Pancreas (tissue), 10 donors: ENCODE results near the gene STK10. TPM values are rescaled to one million over a fixed set of nuclear protein-coding genes. Genes with fewer than 3 reads are reported as not detected.
A peak's percentile ranks its signal among the peaks of the same experiment; 100 is the strongest.
"Not testable (repeated sequence)": the region's sequence is repeated elsewhere in the genome, so short reads cannot be mapped to it uniquely, and the experiment has no call there.

ENCODE experiments used
- ATAC-seq, 4 donors: fragments of 200-7000 bp; cut with Tn5 transposase; one replicate each; pipeline versions ENCODE4 v1.8.0 to v1.9.1; 2020; ENCODE audit warnings: mild to moderate bottlenecking in 4 of 4, moderate library complexity in 4 of 4
- DNase-seq, 6 donors: peaks; one replicate each; pipeline ENCODE4 v3.0.0-alpha.2; 2020
- FAIRE-seq: peaks from 2 replicates; lab custom pipeline; 2012; peaks lifted over from hg19 to GRCh38; lab: Jason Lieb, UNC
- H3K27ac ChIP-seq, 4 donors: fragments of 200-600 bp; sonication (generic); 1 replicate in 3 of 4; 2 replicates in 1 of 4; pipeline versions ENCODE4 v1.5.0 to v1.8.0; 2020
- H3K27me3 ChIP-seq, 4 donors: fragments of 200-600 bp; one replicate each; pipeline ENCODE4 v1.8.0; 2021
- H3K36me3 ChIP-seq, 3 donors: fragments of 200-600 bp; sonication (generic) in 1 of 3; one replicate each; pipeline versions ENCODE4 v1.5.0 to v1.8.0; 2020 to 2021
- H3K4me1 ChIP-seq, 3 donors: fragments of 200-600 bp; one replicate each; pipeline ENCODE4 v1.8.0; 2021
- H3K4me3 ChIP-seq, 4 donors: fragments of 200-600 bp; sonication (generic) in 2 of 4; one replicate each; pipeline versions ENCODE4 v1.5.0 to v1.8.0; 2020 to 2021
- H3K9me3 ChIP-seq, 4 donors: fragments of 200-600 bp; one replicate each; pipeline ENCODE4 v1.8.0; 2021
- WGBS, 2 donors: extraction: QIAGEN DNeasy Blood & Tissue Kit; methylation state at CpG; one replicate each; pipeline ENCODE4 v1.1.7; 2013; 5-methylcytosine and 5-hydroxymethylcytosine counted together
- intact Hi-C, 3 donors: fragments of 100-400 bp; cut with DNase I; formaldehyde crosslinking; loops; one replicate each; pipeline versions ENCODE4 v1.11.1 to v1.14.2; 2022
- polyA plus RNA-seq, 2 donors: library from polyadenylated mRNA; stranded (reverse); fragments of 200-250 nt; gene quantifications; one replicate each; pipeline ENCODE4 v1.2.3, GENCODE V29; 2013
- total RNA-seq, 6 donors: library from RNA; stranded (reverse); fragmentation: NEBNext Ultra II Directional in 4 of 6; extraction: Animal tissue kit (Norgen Biotek cat#: 25700) in 4 of 6; gene quantifications; one replicate each; pipeline versions ENCODE4 v1.2.1 to v1.2.4, GENCODE V29; 2021 to 2023
- TF ChIP-seq, protein P1 (sequence below), 4 donors: fragments of 200-600 bp; sonication (generic) in 3 of 4; IDR thresholded peaks; one replicate each; pipeline versions ENCODE4 v1.5.0 to v1.8.0; 2021; ENCODE audit warnings: antibody characterized with exemption in 4 of 4
- donor health status: healthy with polysubstance abuse.
- donor health status: DM: no; HTN: no; CAD: no; lungs with moderate emphysema.
- donor health status: DM: no; HTN: no; CAD: no.
- donor health status: control.
- donor health status: control.
- donor health status: Bipolar disorder and iron deficiency.
- donor health status: DM: yes; HTN: yes; CAD: no.
- donor health status: DM: no; HTN: no; CAD: no.
- donor health status: DM: no; HTN: no; CAD: no.
- donor health status: DM: yes; HTN: yes; CAD: no.

The STK10 gene
- total and polyA plus RNA-seq, 8 donors = 4.1 to 16.3 (median 7.3) TPM

DNA sequence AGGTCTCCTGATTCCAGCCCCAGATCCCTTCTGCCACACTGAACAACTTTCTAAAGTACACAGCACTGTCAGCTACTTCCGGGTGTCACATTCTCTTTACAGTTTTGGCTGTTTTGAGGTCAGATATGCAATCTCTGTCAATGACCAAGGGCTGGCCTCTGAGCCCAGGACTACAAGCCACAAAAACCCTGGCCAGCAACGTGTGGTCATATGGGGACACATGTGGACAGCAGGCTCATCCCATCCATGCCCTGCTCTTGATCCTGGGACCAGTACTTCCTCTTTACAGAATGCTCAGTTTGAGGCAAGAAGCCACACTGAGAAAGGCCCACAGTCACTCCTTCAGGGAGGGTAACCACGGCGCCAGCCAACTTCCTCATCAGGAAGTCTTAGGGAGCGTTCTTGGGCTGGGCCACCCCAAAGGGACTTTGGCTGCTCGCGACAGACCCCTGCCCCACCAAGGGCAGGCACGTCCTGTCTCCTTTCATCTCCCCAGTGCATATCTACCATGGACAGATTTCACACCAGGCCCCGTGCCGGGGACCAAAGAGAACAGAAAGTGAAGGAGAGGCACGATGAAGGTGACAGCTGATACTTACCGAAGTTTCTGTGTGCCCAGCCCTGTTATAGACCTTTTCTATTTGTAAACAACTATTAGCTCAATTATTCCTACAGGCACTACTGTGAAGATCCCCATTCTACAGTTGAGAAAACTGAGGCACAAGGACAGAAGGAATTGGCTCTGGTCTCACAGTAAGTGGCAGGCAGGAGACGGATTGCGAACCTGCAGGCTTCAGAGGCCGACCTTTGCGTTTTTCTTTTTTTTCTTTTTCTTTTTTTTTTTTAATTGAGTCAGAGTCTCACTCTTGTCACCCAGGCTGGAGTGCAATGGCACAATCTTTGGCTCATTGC lies 37.3 kb downstream of the STK10 start:
- FAIRE-seq = no peak
- DNase-seq = peak in 1 of 6 donors; percentile 58
- H3K4me1 ChIP-seq = no peaks in the 10 kb centered on the region
- WGBS, 2 donors = 80 to 86% methylated on average over 16 of the region's 16 CpGs
- H3K27ac ChIP-seq = peak overlapping the region in 2 of 4 donors; percentile 27 to 33
- no peaks in the 10 kb centered on the region for H3K36me3 ChIP-seq
- intact Hi-C loops = no loop called here
- ATAC-seq = peak in 3 of 4 donors; percentile 47 to 82 (median 75)
- no peaks in the 10 kb centered on the region for H3K9me3 ChIP-seq
- TF ChIP-seq, protein P1, sequence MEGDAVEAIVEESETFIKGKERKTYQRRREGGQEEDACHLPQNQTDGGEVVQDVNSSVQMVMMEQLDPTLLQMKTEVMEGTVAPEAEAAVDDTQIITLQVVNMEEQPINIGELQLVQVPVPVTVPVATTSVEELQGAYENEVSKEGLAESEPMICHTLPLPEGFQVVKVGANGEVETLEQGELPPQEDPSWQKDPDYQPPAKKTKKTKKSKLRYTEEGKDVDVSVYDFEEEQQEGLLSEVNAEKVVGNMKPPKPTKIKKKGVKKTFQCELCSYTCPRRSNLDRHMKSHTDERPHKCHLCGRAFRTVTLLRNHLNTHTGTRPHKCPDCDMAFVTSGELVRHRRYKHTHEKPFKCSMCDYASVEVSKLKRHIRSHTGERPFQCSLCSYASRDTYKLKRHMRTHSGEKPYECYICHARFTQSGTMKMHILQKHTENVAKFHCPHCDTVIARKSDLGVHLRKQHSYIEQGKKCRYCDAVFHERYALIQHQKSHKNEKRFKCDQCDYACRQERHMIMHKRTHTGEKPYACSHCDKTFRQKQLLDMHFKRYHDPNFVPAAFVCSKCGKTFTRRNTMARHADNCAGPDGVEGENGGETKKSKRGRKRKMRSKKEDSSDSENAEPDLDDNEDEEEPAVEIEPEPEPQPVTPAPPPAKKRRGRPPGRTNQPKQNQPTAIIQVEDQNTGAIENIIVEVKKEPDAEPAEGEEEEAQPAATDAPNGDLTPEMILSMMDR (IDR thresholded peaks at IDR 0.05) = no peak
- H3K4me3 ChIP-seq = no peak overlapping the region
- no peaks in the 10 kb centered on the region for H3K27me3 ChIP-seq

DNA sequence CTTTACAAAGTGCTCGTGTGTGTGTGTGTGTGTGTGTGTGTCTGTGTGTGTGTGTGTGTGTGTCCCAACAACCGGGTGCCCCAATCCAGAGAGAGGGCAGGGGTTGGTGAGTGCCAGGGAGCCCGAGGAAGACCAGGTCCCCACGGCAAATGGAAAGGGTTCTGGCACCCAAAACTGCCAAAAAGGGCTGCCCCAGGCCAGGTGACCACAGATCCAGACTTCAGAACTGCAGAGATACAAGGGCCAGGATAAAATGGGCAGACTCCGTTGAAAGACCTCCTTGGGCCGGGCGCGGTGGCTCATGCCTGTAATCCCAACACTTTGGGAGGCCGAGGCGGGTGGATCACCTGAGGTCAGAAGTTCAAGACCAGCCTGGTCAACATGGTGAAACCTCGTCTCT lies 38.5 kb downstream of the STK10 start:
- 92 to 93% methylated on average over 9 to 11 of the region's 11 CpGs for WGBS, 2 donors
- H3K4me1 ChIP-seq, ATAC-seq, H3K27me3 ChIP-seq, DNase-seq, FAIRE-seq, H3K36me3 ChIP-seq, H3K4me3 ChIP-seq, H3K27ac ChIP-seq, H3K9me3 ChIP-seq, intact Hi-C loops: not testable (repeated sequence)

DNA sequence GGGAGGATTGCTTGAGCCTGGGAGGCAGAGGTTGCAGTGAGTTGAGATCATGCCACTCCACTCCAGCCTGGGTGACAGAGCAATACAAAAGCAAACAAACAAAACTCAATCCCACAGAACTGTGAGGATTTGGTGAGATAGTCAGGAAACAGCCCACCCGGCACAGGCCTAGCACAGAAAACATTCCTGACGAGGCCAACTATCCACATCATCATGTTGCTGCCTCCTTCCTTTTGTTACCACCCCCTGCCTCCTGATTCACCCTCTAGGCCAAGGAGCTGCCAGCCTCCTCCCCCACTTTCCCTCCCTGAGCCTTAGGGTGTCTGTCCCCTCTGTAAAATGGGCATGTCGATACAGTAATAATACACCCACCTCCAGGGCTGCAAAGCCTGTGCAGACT lies 39.0 kb downstream of the STK10 start:
- no peak for FAIRE-seq
- TF ChIP-seq, protein P1 (IDR thresholded peaks at IDR 0.05) = no peak
- no peak overlapping the region for H3K27ac ChIP-seq

DNA sequence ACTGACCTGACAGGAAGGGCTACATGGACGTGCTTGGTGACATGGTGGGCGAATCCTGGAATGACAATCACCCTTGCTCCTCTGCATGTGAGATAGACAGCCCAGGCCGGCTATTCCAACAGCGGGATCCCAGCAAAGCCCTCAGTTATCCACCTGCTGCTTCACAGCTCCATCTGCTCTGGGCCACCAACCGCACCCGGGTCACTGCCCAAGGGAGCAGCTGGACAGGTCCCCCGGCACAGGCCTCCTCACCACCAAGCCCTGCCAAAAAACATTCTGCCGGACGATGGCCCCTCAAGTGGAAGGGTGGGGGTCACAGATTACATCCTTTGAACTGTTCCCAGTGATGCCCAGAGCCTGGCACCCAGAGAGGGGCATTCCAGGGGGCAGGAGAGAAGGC lies 39.6 kb downstream of the STK10 start:
- intact Hi-C loops = no loop called here
- no peak for ATAC-seq

More for the DNA sequence above, 39.0 kb downstream of the STK10 start:
- H3K36me3 ChIP-seq = no peaks in the 10 kb centered on the region
- no peak overlapping the region for H3K4me3 ChIP-seq
- no peaks in the 10 kb centered on the region for H3K9me3 ChIP-seq
- intact Hi-C loops = no loop called here
- 93 to 96% methylated on average over 3 of the region's 3 CpGs for WGBS, 2 donors
- ATAC-seq (no peak), DNase-seq (peak in 1 of 6 donors; percentile 6)
- no peaks in the 10 kb centered on the region for H3K27me3 ChIP-seq
- no peaks in the 10 kb centered on the region for H3K4me1 ChIP-seq

DNA sequence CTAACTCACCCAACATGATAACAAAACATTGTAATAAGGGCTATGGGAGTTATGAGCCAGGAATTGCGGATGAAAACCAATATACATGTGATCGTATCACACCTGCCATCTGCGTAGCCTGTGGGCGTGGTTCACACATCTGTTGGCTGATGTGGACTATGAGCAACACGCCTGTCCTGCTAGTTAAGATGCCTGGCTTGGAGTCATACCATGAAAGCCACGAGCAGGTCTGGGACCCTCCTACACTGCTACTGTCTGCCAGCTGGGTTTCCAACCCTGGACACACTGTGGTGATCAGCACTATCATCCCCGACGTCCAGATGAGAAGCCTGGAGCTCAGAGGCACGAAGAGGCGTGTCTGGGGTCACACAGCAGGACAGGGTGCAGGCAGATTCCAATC lies 40.2 kb downstream of the STK10 start:
- DNase-seq (no peak), FAIRE-seq (no peak), ATAC-seq (no peak)
- H3K4me3 ChIP-seq = no peak overlapping the region
- no peaks in the 10 kb centered on the region for H3K4me1 ChIP-seq
- H3K27ac ChIP-seq = no peak overlapping the region
- H3K27me3 ChIP-seq = no peaks in the 10 kb centered on the region
- intact Hi-C loops = no loop called here
- 88 to 91% methylated on average over 10 of the region's 10 CpGs for WGBS, 2 donors
- TF ChIP-seq, protein P1 (IDR thresholded peaks at IDR 0.05) = no peak
- no peaks in the 10 kb centered on the region for H3K36me3 ChIP-seq
- H3K9me3 ChIP-seq = no peaks in the 10 kb centered on the region

More for the DNA sequence above, 39.6 kb downstream of the STK10 start:
- no peak for DNase-seq
- 90 to 95% methylated on average over 9 of the region's 9 CpGs for WGBS, 2 donors
- no peak overlapping the region for H3K4me3 ChIP-seq
- H3K27ac ChIP-seq = no peak overlapping the region
- H3K36me3 ChIP-seq = no peaks in the 10 kb centered on the region
- H3K4me1 ChIP-seq = no peaks in the 10 kb centered on the region
- TF ChIP-seq, protein P1 (IDR thresholded peaks at IDR 0.05) = no peak
- FAIRE-seq = no peak
- H3K9me3 ChIP-seq = no peaks in the 10 kb centered on the region
- H3K27me3 ChIP-seq = no peaks in the 10 kb centered on the region
